ENCODE measurements around the gene AKT1.

Gene AKT1

DNA sequence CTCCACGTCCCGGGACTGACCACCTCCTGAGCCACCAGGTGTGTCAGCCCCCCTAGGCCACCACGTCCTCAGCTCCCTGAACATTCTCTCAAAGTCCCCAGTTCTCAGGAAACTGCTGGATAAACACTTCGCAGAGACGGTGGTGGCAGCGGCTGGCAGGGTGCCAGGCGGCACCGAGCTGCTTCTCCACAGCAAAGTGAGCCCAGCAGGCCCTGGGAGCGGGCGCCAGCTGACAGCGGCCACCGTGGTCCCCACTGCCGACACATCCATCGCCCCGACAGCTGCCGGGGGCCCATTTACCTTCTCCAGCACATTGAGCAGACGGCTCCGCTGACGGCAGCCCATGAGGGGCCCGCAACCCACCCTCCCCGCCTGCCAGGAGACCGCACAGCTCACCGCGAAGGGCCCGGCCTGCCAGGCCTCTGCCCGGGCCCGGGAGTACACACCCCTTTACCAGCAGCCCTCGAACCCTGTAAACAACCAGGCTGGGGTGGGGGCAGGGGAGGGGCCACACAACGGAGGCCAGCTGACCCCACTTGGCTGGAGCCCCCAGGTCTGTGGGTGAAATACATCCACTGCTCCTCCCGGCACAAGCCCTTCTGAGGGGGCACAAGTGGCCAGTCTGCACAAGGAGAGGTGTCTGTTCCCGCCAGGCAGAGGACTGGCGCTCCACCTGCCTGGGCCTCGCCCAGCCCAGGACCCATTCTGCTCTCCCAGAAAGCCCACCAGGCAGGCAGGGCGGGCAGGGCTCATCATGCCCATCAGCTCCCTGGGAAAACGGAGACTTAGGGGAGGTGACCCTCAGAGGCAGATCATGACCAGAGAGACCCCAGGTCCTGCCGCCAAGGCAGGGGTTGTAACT is 10.5 kb downstream of the AKT1 start:
- DNase-seq = no peak

DNA sequence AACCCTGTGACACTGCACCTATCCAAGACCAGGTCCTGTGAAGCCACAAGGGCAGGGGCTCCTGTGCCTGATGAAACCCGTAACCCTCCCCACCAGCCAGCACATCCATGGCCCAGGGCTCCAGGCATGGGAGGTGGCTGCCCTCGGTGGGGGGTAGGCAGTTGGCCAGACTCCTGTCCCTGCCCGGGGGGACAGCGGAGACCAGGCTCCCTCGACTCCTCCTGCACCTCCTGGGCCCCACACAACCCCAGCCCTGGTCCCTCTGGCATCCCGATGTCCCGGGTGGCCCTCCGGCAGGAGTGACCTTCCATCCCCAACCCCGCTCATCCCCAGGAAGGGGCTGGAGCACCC is 11.4 kb downstream of the AKT1 start:
- no peak for DNase-seq

DNA sequence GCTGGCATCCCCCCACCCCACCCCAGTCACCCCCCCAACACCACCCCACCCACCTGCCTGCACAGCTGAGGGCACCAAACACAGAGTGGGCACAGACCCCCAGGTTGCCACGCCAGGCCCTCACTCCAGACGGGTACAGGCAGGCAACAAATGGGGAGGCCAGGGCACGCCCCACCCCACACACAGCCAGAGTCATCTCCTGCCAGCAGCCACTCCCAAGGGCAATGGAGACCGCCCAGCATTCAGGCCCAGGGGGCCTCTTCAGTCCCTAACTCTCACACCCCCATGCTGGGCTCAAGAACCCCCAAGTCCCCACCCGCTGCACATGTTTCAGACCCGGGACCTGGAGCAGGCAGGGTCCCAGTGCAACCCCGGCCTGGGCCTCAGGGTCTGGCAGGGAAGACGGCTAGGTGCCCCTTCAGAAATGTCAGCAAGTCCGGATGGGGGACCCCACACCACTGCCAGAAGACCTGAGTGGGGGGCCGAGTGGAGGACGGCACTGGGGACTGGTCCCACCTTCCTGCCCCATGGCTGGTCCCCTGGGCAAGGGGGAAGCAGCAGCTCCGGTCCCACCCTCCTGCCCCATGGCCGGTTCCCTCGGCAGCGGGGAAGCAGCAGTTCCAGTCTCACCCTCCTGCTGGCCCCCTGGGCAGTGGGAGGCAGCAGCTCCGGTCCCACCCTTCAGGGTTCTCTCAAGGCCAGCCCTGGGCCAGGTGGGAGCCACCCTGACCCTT is 11.9 kb downstream of the AKT1 start:
- DNase-seq = no peak

DNA sequence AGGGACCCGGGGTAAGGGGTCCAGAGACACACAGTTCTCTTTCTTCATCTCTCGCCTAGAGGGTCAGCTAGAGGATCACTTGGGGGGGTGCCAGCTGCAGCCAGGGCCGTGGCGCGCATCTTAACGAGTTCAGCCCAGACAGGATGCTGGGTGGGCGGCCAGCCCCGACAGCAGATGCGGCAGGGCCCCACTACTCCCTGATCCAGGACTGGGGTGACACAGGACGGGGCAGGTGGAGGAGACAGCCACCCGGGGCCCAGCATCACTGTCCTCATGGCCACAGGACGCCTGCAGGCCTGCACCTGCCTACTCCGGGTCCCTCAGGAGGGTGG is 12.8 kb downstream of the AKT1 start:
- no peak for DNase-seq

DNA sequence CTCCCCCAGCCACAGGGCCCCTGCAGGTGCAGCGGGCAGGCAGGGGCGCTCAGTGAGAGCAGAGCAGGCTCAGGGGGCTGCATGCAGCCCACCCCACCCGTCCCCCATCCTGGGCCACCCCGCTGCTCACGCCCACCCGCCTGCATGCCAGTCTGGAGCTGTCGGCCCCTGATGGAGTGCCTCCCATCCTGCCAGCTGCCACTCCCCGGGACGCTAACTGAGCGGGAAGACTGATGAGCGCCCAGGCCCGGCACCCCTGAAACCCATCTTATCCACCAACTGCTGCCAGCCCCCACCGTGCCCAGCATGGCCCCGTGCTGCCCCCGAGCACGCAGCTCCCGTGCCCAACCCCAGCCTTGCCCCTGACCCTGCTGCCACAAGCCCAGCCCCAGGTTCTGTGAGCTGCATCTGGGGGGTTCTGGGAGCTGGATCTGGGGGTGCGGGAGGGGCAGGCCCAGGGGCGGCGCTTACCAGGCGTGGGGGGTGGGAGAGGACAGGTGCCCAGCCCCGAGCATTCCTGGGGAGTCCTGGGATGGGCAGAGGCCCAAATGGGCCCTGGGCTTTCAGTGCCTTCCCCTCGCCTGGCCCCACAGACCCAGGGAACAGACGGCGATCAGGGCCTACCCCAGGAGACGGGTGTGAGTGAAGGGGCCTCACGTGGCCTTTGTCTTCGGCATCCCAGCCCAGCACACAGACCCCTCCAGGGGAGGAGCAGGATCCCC is 13.3 kb downstream of the AKT1 start:
- DNase-seq = no peak

DNA sequence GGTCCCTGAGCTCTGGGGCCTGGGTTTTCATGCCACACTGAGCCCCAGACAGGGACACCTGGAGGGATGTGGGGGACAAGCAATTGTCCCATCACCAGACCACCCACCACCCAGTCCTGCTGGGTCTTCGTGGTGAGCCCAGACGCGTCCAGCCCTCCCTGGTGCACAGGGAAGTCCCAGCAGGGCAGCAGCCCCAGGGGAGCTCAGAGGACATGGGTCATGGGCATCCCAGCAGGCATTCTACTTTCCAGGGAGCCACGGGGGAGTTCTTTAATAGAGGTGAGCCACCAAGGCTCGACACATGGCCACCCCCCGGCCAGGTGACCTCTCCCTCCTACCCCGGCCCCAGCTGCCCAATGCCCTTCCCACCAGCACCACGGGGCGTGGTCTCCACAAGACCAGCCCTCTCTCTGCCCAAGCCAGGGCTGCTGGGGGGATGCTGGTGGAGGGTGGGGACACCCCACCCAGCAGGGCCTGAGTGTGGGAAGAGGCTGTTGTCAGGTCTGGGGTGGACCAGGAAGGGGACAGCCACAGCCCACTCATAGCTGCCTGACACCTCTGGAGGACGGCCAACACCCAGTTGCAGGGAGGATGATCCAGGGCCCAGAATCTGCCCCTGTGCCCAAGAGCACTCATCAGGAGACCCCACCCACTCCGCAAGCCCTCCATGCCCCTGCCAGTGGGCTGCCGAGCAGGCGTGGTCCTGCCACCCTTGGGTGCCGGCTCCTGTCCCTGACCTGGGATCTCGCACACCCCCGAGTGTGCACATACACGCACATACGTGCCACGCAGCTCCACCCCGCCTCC is 14.1 kb downstream of the AKT1 start:
- no peak for DNase-seq

DNA sequence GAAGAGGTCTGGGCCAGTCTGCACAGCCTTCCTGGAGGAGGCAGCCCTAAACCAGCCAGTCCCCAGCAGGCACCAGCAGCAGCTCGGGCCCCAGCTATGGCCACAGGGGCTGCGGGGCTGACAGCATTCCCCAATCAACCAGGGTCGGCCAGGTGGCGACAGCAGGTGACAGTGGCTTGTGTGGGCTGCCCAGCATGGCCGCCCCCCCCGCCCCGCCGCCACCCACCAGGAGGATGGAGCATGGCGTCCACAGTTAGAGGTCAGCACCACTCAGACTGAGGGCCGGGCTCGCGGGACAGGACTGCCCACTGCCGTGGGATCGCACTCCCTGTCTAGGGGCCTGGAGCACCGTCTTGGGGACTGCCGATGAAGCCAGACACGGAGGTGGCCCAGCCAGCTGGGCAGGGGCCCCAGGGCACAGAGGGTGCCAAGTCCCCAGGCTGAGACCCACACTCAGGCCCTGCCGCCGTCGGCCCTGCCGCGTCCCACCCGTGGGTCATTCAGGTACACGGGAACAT is 15.0 kb downstream of the AKT1 start:
- DNase-seq = no peak

DNA sequence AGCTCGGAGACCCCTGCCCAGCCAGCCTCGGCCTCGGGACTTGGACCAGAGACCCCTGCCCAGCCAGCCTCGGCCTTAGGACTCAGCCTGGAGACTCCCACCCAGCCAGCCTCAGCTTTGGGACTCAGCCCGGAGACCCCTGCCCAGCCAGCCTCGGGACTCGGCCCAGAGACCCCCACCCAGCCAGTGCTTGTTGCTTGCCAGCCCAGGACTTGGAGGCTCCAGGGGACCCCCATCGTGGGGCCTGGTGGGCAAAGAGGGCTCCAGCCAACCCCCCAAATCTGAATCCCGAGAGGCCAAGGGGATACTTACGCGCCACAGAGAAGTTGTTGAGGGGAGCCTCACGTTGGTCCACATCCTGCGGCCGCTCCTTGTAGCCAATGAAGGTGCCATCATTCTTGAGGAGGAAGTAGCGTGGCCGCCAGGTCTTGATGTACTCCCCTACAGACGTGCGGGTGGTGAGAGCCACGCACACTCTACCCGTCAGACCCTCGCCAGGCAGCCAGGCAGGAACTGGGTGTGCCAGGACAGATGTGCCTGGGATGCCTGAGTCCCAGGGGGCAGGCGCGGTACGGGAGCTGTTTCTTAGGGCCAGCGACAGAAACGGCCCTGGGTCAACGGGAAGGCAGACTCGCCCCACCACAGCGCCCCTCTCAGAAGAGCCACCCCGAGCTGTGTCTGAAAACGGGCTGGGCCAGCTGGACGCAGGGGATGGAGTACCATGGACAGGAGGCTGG is 15.6 kb downstream of the AKT1 start:
- DNase-seq = no peak

DNA sequence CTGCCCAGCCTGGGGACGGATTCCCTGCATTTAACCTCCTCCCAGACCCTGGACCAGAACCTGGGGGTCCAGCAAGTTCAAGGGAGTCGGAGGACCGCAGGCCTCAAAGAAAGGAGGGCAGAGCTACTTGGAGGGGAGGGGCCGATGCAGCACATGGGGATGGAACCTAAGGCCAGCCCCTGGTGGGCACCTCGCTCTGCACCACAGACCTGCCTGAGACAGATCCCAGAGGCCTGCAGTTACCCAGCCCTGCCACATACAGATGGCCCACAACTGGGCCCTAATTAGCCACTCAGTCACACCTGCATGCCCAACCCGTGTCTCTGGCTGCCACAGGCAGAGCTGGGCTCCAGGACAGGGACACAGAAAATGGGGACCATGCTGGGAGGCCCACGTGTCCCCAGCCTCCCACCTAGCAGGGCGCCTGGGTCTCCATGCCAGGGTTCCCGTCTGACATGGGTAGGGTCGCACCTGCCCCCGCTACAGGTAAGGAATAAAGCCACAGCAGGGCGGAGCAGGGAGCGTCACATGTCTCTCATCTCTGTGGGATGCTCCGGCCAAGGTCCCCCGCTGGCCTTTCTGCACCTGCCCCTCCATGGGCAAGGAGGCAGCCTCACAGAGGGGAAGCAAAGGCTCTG is 16.7 kb downstream of the AKT1 start:
- no peak for DNase-seq

DNA sequence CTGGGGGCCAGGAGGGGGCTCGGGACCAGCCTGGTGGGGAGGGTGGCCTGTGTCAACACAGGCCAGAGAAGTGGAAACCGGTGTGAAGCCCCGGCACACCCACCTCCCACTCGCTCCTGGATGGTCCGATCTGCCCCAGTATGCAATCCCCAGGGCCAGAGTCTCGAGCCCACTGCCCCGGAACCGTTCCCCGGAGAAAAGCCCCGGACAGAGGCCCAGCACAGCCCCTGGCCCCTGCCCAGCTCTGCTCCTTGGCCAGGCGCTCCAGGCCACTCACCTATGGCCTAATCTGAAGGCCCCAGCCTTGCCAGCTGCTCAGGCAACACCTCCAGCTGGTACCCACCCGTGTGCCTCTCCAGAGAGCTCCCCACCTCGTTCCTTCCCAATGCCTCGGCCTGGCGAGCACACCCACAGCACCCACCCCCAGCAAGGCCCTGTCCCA is 17.7 kb downstream of the AKT1 start:
- no peak for DNase-seq

DNA sequence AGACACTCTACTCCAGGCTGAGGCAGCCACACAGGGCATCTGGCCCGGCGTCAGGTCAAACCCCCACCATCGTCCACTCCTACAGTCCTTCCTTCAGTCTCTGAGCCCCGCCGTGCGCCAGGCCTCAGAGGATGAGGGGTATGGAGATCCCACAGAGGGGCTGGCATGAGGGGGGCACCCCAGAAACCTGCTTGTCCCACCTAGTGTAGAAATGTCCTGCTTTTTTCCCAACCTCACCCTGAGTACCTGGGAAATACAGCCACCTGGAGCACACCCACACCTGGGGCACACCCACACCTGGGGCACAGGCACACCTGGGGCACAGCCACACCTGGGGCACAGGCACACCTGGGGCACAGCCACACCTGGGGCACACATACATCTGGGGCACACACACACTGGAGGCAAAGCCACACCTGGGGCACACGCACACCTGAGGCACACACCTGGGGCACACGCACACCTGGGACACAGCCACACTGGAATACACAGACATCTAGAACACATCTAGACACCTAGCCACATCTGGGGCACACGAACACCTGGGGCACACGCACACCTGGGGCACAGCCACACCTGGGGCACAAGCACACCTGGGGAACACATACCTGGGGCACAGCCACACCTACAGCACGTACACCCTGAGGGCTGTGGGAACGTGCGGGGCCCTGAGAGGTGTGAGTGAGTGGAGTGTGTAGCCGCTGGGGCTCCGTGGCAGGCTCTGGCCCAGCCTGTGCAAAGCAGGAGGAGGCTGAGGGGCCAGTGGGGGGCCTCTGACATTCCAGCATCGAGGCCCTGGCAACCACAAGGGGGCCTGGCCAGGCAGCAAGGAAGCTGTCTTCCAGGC is 18.4 kb downstream of the AKT1 start:
- no peak for DNase-seq

DNA sequence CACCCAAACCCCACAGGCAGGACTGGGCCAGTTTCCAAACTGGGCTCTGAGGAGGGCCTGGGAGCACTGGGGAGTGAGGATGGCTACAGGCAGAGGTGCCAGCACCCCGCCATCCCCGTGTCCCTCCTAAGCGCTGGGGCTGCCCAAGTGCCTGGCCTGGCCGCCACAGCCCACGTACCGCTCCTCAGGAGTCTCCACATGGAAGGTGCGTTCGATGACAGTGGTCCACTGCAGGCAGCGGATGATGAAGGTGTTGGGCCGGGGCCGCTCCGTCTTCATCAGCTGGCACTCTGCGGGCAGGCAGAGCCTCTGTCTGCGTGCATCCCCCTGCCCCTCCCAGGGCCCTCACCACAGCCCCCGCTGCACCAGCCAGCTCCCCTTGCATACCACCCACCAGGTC is 19.1 kb downstream of the AKT1 start:
- no peak for DNase-seq

DNA sequence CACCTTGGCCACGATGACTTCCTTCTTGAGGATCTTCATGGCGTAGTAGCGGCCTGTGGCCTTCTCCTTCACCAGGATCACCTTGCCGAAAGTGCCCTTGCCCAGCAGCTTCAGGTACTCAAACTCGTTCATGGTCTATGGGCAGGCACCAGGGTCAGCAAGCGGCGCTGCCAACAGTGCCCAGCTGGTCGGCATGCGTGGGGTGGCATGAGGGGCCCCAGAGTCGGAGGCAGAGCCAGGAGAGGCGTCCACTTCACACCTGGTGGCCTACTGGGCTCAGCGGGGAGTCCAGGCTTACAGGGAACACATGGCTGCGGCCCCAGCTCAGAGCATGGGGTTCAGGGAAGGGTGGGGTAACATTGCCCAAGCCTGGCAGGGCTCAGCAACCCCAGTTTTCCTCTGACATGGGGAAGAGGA is 20.5 kb downstream of the AKT1 start:
- no peak for DNase-seq

DNA sequence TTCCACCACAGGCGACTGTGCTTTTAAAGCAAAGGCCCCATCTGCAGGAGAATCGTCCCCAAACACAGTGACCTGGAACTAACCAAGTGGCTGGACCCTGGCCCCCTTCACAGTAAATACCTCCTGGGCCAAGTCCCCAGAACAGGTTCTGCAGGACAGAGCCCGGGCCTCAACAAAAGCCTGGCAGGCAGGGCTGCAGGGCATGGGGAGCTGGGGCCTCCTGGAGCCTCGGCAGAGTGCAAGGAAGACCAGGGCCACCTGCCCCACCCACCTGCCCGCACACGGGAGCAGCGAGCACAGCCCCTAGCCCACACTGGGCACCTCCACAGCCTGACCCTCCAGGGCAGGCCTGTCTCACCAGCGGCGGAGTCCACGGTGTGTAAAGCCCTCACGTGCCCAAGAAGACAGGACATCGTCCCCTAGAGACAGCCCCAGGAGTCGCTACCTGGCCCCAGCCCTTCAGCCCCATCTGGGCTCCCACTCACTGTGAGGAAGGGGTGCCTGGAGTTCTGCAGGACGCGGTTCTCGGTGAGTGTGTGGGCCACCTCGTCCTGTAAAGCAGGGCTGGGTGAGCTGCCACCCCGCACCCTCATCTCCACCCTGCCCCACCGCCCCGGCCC is 21.0 kb downstream of the AKT1 start:
- DNase-seq = no peak

DNA sequence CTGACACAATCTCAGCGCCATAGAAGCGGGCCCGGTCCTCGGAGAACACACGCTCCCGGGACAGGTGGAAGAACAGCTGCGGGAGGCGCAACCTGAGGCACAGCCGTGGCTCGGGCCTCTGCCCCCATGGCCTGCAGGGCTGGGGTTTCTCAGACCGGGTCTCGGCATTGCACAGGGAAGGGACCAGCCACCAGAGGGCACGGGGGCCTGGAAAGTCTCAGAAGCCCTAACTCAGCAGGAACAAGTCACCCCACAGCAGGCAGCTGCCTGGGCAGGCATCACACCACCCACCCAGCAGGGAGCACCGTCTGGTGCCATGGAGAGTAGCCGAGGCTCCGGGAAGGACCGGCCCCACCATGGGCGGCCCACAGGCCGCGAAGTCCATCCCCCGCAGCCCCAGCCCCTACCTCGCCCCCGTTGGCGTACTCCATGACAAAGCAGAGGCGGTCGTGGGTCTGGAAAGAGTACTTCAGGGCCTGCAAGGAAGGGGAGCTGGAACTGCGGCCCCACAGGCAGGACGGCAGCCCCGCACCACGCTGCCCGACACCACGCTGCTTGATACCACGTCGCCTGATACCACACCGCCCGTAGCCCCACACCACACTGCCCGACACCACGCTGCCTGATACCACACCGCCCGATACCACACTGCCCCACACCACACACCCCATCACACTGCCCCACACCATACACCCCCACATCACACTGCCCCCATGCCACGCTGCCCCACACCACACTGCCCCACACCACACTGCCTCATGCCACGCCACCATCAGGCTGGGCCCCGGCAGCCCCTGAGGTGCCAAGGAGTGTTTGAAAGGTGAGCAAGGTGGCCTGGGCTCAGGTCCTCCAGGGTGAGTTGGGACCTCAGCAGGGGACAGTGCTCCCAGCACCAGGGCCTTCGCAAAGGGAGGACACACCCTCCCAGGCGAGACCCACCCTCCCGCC is 21.8 kb downstream of the AKT1 start:
- no peak for DNase-seq

DNA sequence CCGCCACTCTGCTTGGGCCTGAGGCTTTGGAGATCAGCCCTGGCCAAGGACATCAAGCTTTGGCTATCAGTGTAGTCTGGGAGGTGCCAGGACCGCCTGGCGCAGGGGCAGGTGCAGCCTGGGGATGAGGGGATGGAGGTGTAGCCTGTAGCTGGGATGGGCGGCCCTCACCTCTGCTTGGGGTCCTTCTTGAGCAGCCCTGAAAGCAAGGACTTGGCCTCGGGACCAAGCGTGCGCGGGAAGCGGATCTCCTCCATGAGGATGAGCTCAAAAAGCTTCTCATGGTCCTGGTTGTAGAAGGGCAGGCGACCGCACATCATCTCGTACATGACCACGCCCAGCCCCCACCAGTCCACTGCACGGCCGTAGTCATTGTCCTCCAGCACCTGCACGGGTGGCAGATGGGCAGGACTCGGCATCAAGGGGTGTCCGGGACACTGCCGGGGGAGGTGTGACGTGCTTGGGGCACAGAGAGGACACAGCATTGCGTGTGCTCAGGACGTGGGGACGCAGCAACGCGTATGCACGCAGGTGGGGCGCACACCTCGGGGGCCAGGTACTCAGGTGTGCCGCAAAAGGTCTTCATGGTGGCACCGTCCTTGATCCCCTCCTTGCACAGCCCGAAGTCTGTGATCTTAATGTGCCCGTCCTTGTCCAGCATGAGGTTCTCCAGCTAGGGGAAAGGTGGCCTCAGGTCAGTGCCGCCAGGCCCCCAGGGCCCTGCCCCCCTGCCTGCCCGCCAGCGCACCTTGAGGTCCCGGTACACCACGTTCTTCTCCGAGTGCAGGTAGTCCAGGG is 22.6 kb downstream of the AKT1 start:
- DNase-seq = no peak

DNA sequence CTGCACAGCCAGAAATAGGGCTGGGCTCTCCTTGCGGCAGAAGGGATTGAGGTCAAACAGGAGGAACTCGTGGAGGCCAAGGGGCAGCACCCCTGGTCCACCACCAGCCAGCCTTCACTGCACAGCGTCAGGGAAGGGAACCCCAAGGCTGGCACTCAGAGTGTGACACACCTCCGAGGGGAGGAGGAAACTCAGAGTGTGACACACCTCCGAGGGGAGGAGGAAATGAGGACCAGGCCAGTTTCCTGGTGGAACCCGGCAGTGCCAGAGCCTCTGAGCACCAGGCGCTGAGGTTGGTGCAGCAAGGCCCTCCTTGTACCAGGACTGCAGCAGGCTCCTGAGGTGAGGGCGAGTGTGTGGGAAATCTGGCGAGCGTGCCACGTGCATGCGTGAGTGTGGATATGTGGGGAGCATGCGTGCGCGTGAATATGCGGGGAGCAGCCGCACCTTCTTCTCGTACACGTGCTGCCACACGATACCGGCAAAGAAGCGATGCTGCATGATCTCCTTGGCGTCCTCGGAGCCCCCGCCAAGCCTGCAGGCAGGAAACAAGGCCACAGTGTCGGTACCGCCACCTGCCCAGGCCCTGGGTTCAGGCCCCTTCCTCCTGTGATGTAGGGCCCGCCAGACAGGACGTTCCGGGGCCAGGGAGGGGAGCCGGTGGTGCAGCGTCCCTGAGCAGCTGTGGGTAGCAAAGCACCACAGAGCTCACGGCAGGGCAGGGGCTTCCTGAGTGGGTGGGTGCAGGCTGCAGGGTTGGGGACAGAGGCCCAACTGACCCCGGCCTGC is 23.4 kb downstream of the AKT1 start:
- no peak for DNase-seq
